Endothelial cell of umbilical vein (primary cell): ENCODE data around the gene DACH2. TPM values are rescaled to one million over a fixed set of nuclear protein-coding genes. Genes with fewer than 3 reads are reported as not detected.
A peak's percentile ranks its signal among the peaks of the same experiment; 100 is the strongest.

ENCODE experiments used
- BruUV-seq: library from RNA; stranded (reverse); fragments of 400-500 nt; replicated peaks from 2 replicates; lab custom pipeline; 2021; lab: Mats Ljungman, UMichigan
- CTCF ChIA-PET: fragments of 300-600, 350-600 bp; sonication (Branson Sonifier 250); formaldehyde crosslinking; loops from one replicate; lab custom pipeline; 2021; ENCODE audit warnings: antibody characterized with exemption, inconsistent platforms; lab: Charles Lee
- POLR2A ChIA-PET: fragments of 300-600, 350-600 bp; sonication (Branson Sonifier 250); formaldehyde crosslinking; loops from one replicate; lab custom pipeline; 2021; ENCODE audit warnings: antibody characterized with exemption, inconsistent platforms; lab: Charles Lee
- DNase-seq: peaks from one replicate; pipeline ENCODE4 v3.0.0-alpha.2; 2011; ENCODE audit warnings: low read depth, low spot score
- FAIRE-seq: peaks from 2 replicates; lab custom pipeline; 2011; peaks lifted over from hg19 to GRCh38; lab: Jason Lieb, UNC
- H2AFZ ChIP-seq: 2 replicates; pipeline ENCODE4 v1.6.0; 2012; ENCODE audit warnings: low read depth, low read length, control low read depth, inconsistent platforms
- H3K27ac ChIP-seq: 2 replicates; pipeline ENCODE4 v1.5.1; 2011; ENCODE audit warnings: low read depth, mild to moderate bottlenecking, control low read depth, low read length, moderate library complexity; ENCODE audit not compliant: insufficient read depth
- H3K27me3 ChIP-seq, 2 experiments: 2 replicates each; pipeline versions ENCODE4 v1.6.0 to v1.6.1; 2011; ENCODE audit warnings: low read length in 2 of 2, mixed read lengths in 1 of 2; ENCODE audit not compliant: control insufficient read depth in 2 of 2, insufficient read depth in 2 of 2
- H3K36me3 ChIP-seq, 2 experiments: 2 replicates in 1 of 2; 3 replicates in 1 of 2; pipeline ENCODE4 v1.5.1; 2011; ENCODE audit warnings: low read length in 2 of 2, mild to moderate bottlenecking in 1 of 2, moderate library complexity in 1 of 2; ENCODE audit not compliant: control insufficient read depth in 2 of 2, insufficient read depth in 2 of 2; ENCODE audit errors: extremely low read depth in 1 of 2
- H3K4me1 ChIP-seq: 3 replicates; pipeline ENCODE4 v1.5.1; 2011; ENCODE audit warnings: mild to moderate bottlenecking, low read length; ENCODE audit not compliant: control insufficient read depth, insufficient read depth; ENCODE audit errors: extremely low read depth
- H3K4me2 ChIP-seq: 2 replicates; pipeline ENCODE4 v1.6.1; 2011; ENCODE audit warnings: low read length, control low read depth, mixed read lengths; ENCODE audit not compliant: insufficient read depth
- H3K4me3 ChIP-seq, 3 experiments: fragments of 200-600 bp in 1 of 3; sonication (generic), shearing (Covaris generic) in 1 of 3; replicated peaks in 1 of 3; 2 replicates each; pipeline ENCODE4 v1.5.1; 2011 to 2016; ENCODE audit warnings: control low read depth in 3 of 3, low read length in 3 of 3, mild to moderate bottlenecking in 2 of 3, inconsistent platforms in 1 of 3, low read depth in 1 of 3, moderate library complexity in 1 of 3; ENCODE audit not compliant: insufficient read depth in 1 of 3
- H3K79me2 ChIP-seq: 2 replicates; pipeline ENCODE4 v1.6.0; 2012; ENCODE audit warnings: low read length, inconsistent platforms; ENCODE audit not compliant: control insufficient read depth, insufficient read depth
- H3K9ac ChIP-seq: replicated peaks from 2 replicates; pipeline ENCODE3; 2011; ENCODE audit warnings: low read length, control low read depth; ENCODE audit not compliant: insufficient read depth; ENCODE audit errors: extremely low read depth
- H3K9me1 ChIP-seq: replicated peaks from 3 replicates; pipeline ENCODE4 v1.6.0; 2011; ENCODE audit warnings: mild to moderate bottlenecking, low read length; ENCODE audit not compliant: control insufficient read depth, insufficient read depth; ENCODE audit errors: extremely low read depth
- H3K9me3 ChIP-seq: replicated peaks from 2 replicates; pipeline ENCODE4 v1.5.1; 2012; ENCODE audit warnings: low read length, inconsistent platforms; ENCODE audit not compliant: control insufficient read depth, insufficient read depth
- H4K20me1 ChIP-seq: replicated peaks from 2 replicates; pipeline ENCODE3; 2011; ENCODE audit warnings: mild to moderate bottlenecking, low read length; ENCODE audit not compliant: control insufficient read depth, insufficient read depth; ENCODE audit errors: extremely low read depth
- CTCF ChIP-seq, 2 donors: IDR thresholded peaks; 1 replicate in 1 of 2; 2 replicates in 1 of 2; pipeline ENCODE4 v1.5.1; 2011; ENCODE audit warnings: low read length in 2 of 2, mild to moderate bottlenecking in 2 of 2, moderate library complexity in 2 of 2, control low read depth in 1 of 2, inconsistent platforms in 1 of 2, low read depth in 1 of 2; ENCODE audit not compliant: insufficient read depth in 1 of 2; ENCODE audit errors: extremely low read depth in 1 of 2
- EZH2 ChIP-seq: IDR thresholded peaks from 2 replicates; pipeline ENCODE4 v1.6.1; 2012; ENCODE audit warnings: borderline replicate concordance, low read depth, mild to moderate bottlenecking, moderate library complexity, low read length, inconsistent platforms; ENCODE audit not compliant: severe bottlenecking
- FOS ChIP-seq: IDR thresholded peaks from 2 replicates; pipeline ENCODE4 v1.6.1; 2011; ENCODE audit warnings: mild to moderate bottlenecking, low read length, moderate library complexity, borderline replicate concordance; ENCODE audit not compliant: insufficient read depth
- GATA2 ChIP-seq: IDR thresholded peaks from 2 replicates; pipeline ENCODE4 v1.7.0; 2011; ENCODE audit warnings: low read depth, mild to moderate bottlenecking, moderate library complexity, mixed read lengths, low read length; ENCODE audit not compliant: insufficient read length, insufficient read depth
- JUN ChIP-seq: IDR thresholded peaks from 2 replicates; pipeline ENCODE4 v1.6.1; 2011; ENCODE audit warnings: borderline replicate concordance, low read depth; ENCODE audit not compliant: insufficient read length, insufficient read depth
- MAX ChIP-seq: IDR thresholded peaks from 2 replicates; pipeline ENCODE4 v1.6.1; 2011; ENCODE audit not compliant: insufficient read depth, insufficient read length
- POLR2A ChIP-seq: IDR thresholded peaks from 2 replicates; pipeline ENCODE4 v1.6.1; 2012; ENCODE audit warnings: low read depth, mild to moderate bottlenecking, control low read depth, low read length
- POLR2AphosphoS5 ChIP-seq: IDR thresholded peaks from 2 replicates; pipeline ENCODE4 v1.6.1; 2012; ENCODE audit warnings: low read depth, mild to moderate bottlenecking, control low read depth, low read length, moderate library complexity; ENCODE audit not compliant: insufficient read depth
- dilution Hi-C: fragments of 300-500 bp; cut with MboI; formaldehyde crosslinking; loops from one replicate; pipeline ENCODE4 v1.15.0; 2019; ENCODE audit warnings: low sequenced_read_pairs; ENCODE audit not compliant: extremely low pct_ligation_motif_present
- intact Hi-C: fragments of 100-400 bp; cut with micrococcal nuclease; formaldehyde crosslinking; loops from one replicate; pipeline ENCODE4 v1.10.0; 2022
- polyA plus RNA-seq, 4 experiments: library from polyadenylated mRNA; depleted of rRNA in 3 of 4; stranded (reverse) in 3 of 4; unstranded in 1 of 4; fragments of >200 nt; gene quantifications; 2 replicates each; pipeline versions ENCODE4 v1.2.1 to v1.2.3, GENCODE V29; 2011 to 2012; ENCODE audit warnings: missing spikeins in 1 of 4
- total RNA-seq: library from RNA; stranded (reverse); gene quantifications from 2 replicates; pipeline ENCODE4 v1.2.3, GENCODE V29; 2021

DACH2 gene
- total and polyA plus RNA-seq, 2 donors (not counting 3 experiments of a cell fraction or from before 2014, with no cell fraction given) = not detected

DNA sequence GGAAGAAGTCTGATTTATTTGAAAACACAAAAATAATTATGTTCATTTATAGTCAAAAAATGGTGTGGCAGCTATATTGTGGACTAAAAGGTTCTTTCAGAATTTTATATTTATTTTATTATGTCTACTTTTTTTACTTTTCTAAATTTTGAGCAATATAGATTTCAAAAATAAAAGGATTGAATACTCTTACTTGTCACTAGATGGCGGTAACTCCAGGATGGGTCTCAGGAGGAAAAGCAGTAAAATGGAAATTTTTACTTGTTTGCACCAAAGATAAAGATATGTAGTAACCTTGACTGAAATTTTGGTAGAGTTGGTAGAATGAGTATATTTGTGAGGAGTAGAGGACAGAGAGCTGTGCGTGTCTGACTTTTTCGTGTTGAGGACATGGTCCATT is 14.5 kb upstream of the DACH2 start:
- H3K9me1 ChIP-seq = no peaks in the 10 kb centered on the region
- POLR2A ChIA-PET = no interaction called here
- TF ChIP-seq POLR2A (no peak), CTCF (IDR thresholded peaks at IDR 0.05; ENCODE audit: extremely low read depth in 1 of 2, insufficient read depth in 1 of 2, low read depth in 1 of 2, low read length in 2 of 2) (peak in 1 of 2 donors; percentile 24)
- no peaks in the 10 kb centered on the region for H4K20me1 ChIP-seq
- H3K4me1 ChIP-seq = no peaks in the 10 kb centered on the region
- no peak overlapping the region for H3K27ac ChIP-seq
- H3K9ac ChIP-seq = no peak overlapping the region
- H2AFZ ChIP-seq = no peak overlapping the region
- no peaks in the 10 kb centered on the region for H3K79me2 ChIP-seq
- intact Hi-C loops (loop anchor here (2.0 to 5.0 kb wide), 2 partner anchors 813 to 1164 kb away; no protein-coding TSS in a partner anchor), dilution Hi-C loops (no loop called here)
- CTCF ChIA-PET = interaction anchor here (1.5 kb wide), 1 partner anchor 813 kb away, joined by 7 read pairs; no protein-coding TSS in a partner anchor
- no peak overlapping the region for H3K4me3 ChIP-seq
- no TSS peak for BruUV-seq
- no peaks in the 10 kb centered on the region for H3K27me3 ChIP-seq
- no peaks in the 10 kb centered on the region for H3K9me3 ChIP-seq
- no peaks in the 10 kb centered on the region for H3K36me3 ChIP-seq
- FAIRE-seq (peak; percentile 31), DNase-seq (peak; percentile 4)
- H3K4me2 ChIP-seq = no peak overlapping the region

DNA sequence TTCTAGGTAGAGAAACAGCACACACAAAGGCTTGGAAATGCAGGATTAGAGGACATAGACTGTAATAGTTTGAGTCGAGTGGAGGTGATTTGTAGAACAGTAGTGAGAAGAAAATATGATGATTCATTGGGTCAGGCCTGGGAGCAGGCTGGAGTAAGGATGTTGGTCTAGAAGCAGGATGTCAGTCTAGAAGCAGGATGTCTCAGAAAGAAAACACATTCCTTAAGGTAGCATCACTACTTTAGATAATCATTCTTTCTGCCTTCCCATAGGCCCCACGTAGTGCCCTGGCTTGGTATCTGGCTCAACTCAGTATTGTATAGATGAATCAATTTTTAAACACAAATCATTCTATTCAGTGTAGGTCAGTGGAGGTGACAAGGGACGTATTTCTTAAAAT is 11.2 kb upstream of the DACH2 start:
- dilution Hi-C loops = no loop called here
- H3K4me1 ChIP-seq = no peaks in the 10 kb centered on the region
- DNase-seq = no peak
- TF ChIP-seq POLR2AphosphoS5 = no peak
- no peak for TF ChIP-seq FOS
- TF ChIP-seq CTCF (IDR thresholded peaks at IDR 0.05; ENCODE audit: extremely low read depth in 1 of 2, insufficient read depth in 1 of 2, low read depth in 1 of 2, low read length in 2 of 2) = no peak
- no peak for TF ChIP-seq GATA2
- TF ChIP-seq EZH2 = no peak
- TF ChIP-seq MAX = no peak
- no peak for TF ChIP-seq POLR2A
- TF ChIP-seq JUN = no peak
- ChIA-PET CTCF (no interaction called here), POLR2A (no interaction called here)
- no peak overlapping the region for H3K9ac ChIP-seq
- H3K9me3 ChIP-seq = no peaks in the 10 kb centered on the region
- no TSS peak for BruUV-seq
- no peaks in the 10 kb centered on the region for H3K36me3 ChIP-seq
- no peak overlapping the region for H3K27ac ChIP-seq
- intact Hi-C loops = no loop called here
- H3K27me3 ChIP-seq = no peaks in the 10 kb centered on the region
- no peaks in the 10 kb centered on the region for H3K9me1 ChIP-seq
- no peak overlapping the region for H3K4me3 ChIP-seq
- H3K79me2 ChIP-seq = no peaks in the 10 kb centered on the region
- H4K20me1 ChIP-seq = no peaks in the 10 kb centered on the region
- H3K4me2 ChIP-seq = no peak overlapping the region
- no peak for FAIRE-seq
- no peak overlapping the region for H2AFZ ChIP-seq
